ENCODE measurements around the gene BANP.
"Not testable (repeated sequence)": the region's sequence is repeated elsewhere in the genome, so short reads cannot be mapped to it uniquely, and the experiment has no call there.

The BANP gene

GRCh38 chr16:88070989-88071625 lies 119.9 kb downstream of the BANP start:
- no peaks in the 10 kb centered on the region for H3K9me3 ChIP-seq (ENCODE audit: control insufficient read depth, low read length)
- H3K27ac ChIP-seq (ENCODE audit: insufficient read depth, low read length, poor library complexity, severe bottlenecking), result no peak overlapping the region
- no peaks in the 10 kb centered on the region for H3K27me3 ChIP-seq (replicated peaks; ENCODE audit: control insufficient read depth, insufficient read depth, low read length, poor library complexity, severe bottlenecking)
- H3K36me3 ChIP-seq (ENCODE audit: control insufficient read depth, insufficient read depth, low read length), result peaks cover 46% of the 10 kb centered on the region
- no peak for DNase-seq
- H3K4me1 ChIP-seq (ENCODE audit: control insufficient read depth, insufficient read depth, low read length, poor library complexity, severe bottlenecking), result no peaks in the 10 kb centered on the region
- no peak overlapping the region for H3K4me3 ChIP-seq (ENCODE audit: insufficient read depth, low read depth, low read length, poor library complexity, severe bottlenecking)

- Histone ChIP-seq H3K36me3 (ENCODE audit: control insufficient read depth, insufficient read depth, low read length) (peaks cover 42% of the 10 kb centered on the region), H3K4me1 (ENCODE audit: control insufficient read depth, insufficient read depth, low read length, poor library complexity, severe bottlenecking) (no peaks in the 10 kb centered on the region)
These were observed 120.7 kb downstream of the BANP start for GRCh38 chr16:88071908-88072307.

GRCh38 chr16:88072571-88073001 lies 121.4 kb downstream of the BANP start:
- Histone ChIP-seq H3K27me3 (replicated peaks; ENCODE audit: control insufficient read depth, insufficient read depth, low read length, poor library complexity, severe bottlenecking) (no peaks in the 10 kb centered on the region), H3K27ac (ENCODE audit: insufficient read depth, low read length, poor library complexity, severe bottlenecking) (no peak overlapping the region), H3K4me1 (ENCODE audit: control insufficient read depth, insufficient read depth, low read length, poor library complexity, severe bottlenecking) (no peaks in the 10 kb centered on the region), H3K4me3 (ENCODE audit: insufficient read depth, low read depth, low read length, poor library complexity, severe bottlenecking) (no peak overlapping the region), H3K9me3 (ENCODE audit: control insufficient read depth, low read length) (no peaks in the 10 kb centered on the region), H3K36me3 (ENCODE audit: control insufficient read depth, insufficient read depth, low read length) (peaks cover 47% of the 10 kb centered on the region)
- no peak for DNase-seq

More at GRCh38 chr16:88071908-88072307, 120.7 kb downstream of the BANP start:
- H3K4me3 ChIP-seq (ENCODE audit: insufficient read depth, low read depth, low read length, poor library complexity, severe bottlenecking), result no peak overlapping the region
- no peaks in the 10 kb centered on the region for H3K9me3 ChIP-seq (ENCODE audit: control insufficient read depth, low read length)
- no peaks in the 10 kb centered on the region for H3K27me3 ChIP-seq (replicated peaks; ENCODE audit: control insufficient read depth, insufficient read depth, low read length, poor library complexity, severe bottlenecking)
- H3K27ac ChIP-seq (ENCODE audit: insufficient read depth, low read length, poor library complexity, severe bottlenecking), result no peak overlapping the region
- DNase-seq, result no peak

- H3K9me3 ChIP-seq (ENCODE audit: control insufficient read depth, low read length), result no peaks in the 10 kb centered on the region
- no peak for DNase-seq
- peaks cover 50% of the 10 kb centered on the region for H3K36me3 ChIP-seq (ENCODE audit: control insufficient read depth, insufficient read depth, low read length)
- H3K27me3 ChIP-seq (replicated peaks; ENCODE audit: control insufficient read depth, insufficient read depth, low read length, poor library complexity, severe bottlenecking), result no peaks in the 10 kb centered on the region
- H3K4me3 ChIP-seq (ENCODE audit: insufficient read depth, low read depth, low read length, poor library complexity, severe bottlenecking), result no peak overlapping the region
- no peak overlapping the region for H3K27ac ChIP-seq (ENCODE audit: insufficient read depth, low read length, poor library complexity, severe bottlenecking)
- H3K4me1 ChIP-seq (ENCODE audit: control insufficient read depth, insufficient read depth, low read length, poor library complexity, severe bottlenecking), result no peaks in the 10 kb centered on the region
These were observed 122.0 kb downstream of the BANP start for GRCh38 chr16:88073201-88073721.

- Histone ChIP-seq H3K9me3 (ENCODE audit: control insufficient read depth, low read length) (no peaks in the 10 kb centered on the region), H3K36me3 (ENCODE audit: control insufficient read depth, insufficient read depth, low read length) (peaks cover 46% of the 10 kb centered on the region)
These were observed 122.8 kb downstream of the BANP start for GRCh38 chr16:88074041-88074440.

GRCh38 chr16:88076211-88076931 lies 125.1 kb downstream of the BANP start:
- no peak for DNase-seq
- no peaks in the 10 kb centered on the region for H3K9me3 ChIP-seq (ENCODE audit: control insufficient read depth, low read length)
- no peaks in the 10 kb centered on the region for H3K27me3 ChIP-seq (replicated peaks; ENCODE audit: control insufficient read depth, insufficient read depth, low read length, poor library complexity, severe bottlenecking)
- H3K4me3 ChIP-seq (ENCODE audit: insufficient read depth, low read depth, low read length, poor library complexity, severe bottlenecking), result no peak overlapping the region
- peaks cover 30% of the 10 kb centered on the region for H3K36me3 ChIP-seq (ENCODE audit: control insufficient read depth, insufficient read depth, low read length)
- H3K27ac ChIP-seq (ENCODE audit: insufficient read depth, low read length, poor library complexity, severe bottlenecking), result no peak overlapping the region
- no peaks in the 10 kb centered on the region for H3K4me1 ChIP-seq (ENCODE audit: control insufficient read depth, insufficient read depth, low read length, poor library complexity, severe bottlenecking)

More at GRCh38 chr16:88074041-88074440, 122.8 kb downstream of the BANP start:
- H3K4me3 ChIP-seq (ENCODE audit: insufficient read depth, low read depth, low read length, poor library complexity, severe bottlenecking), result no peak overlapping the region
- no peaks in the 10 kb centered on the region for H3K4me1 ChIP-seq (ENCODE audit: control insufficient read depth, insufficient read depth, low read length, poor library complexity, severe bottlenecking)
- no peak overlapping the region for H3K27ac ChIP-seq (ENCODE audit: insufficient read depth, low read length, poor library complexity, severe bottlenecking)
- no peaks in the 10 kb centered on the region for H3K27me3 ChIP-seq (replicated peaks; ENCODE audit: control insufficient read depth, insufficient read depth, low read length, poor library complexity, severe bottlenecking)
- DNase-seq, result no peak

- peaks cover 25% of the 10 kb centered on the region for H3K36me3 ChIP-seq (ENCODE audit: control insufficient read depth, insufficient read depth, low read length)
- H3K27me3 ChIP-seq (replicated peaks; ENCODE audit: control insufficient read depth, insufficient read depth, low read length, poor library complexity, severe bottlenecking), result not testable (repeated sequence)
These were observed 125.7 kb downstream of the BANP start for GRCh38 chr16:88076932-88077320.

GRCh38 chr16:88077328-88078108 lies 126.3 kb downstream of the BANP start:
- H3K27me3 ChIP-seq (replicated peaks; ENCODE audit: control insufficient read depth, insufficient read depth, low read length, poor library complexity, severe bottlenecking), result no peaks in the 10 kb centered on the region
- no peaks in the 10 kb centered on the region for H3K9me3 ChIP-seq (ENCODE audit: control insufficient read depth, low read length)
- no peak overlapping the region for H3K27ac ChIP-seq (ENCODE audit: insufficient read depth, low read length, poor library complexity, severe bottlenecking)
- no peaks in the 10 kb centered on the region for H3K4me1 ChIP-seq (ENCODE audit: control insufficient read depth, insufficient read depth, low read length, poor library complexity, severe bottlenecking)
- no peak for DNase-seq
- H3K36me3 ChIP-seq (ENCODE audit: control insufficient read depth, insufficient read depth, low read length), result peaks cover 19% of the 10 kb centered on the region
- no peak overlapping the region for H3K4me3 ChIP-seq (ENCODE audit: insufficient read depth, low read depth, low read length, poor library complexity, severe bottlenecking)

More at GRCh38 chr16:88076932-88077320, 125.7 kb downstream of the BANP start:
- not testable (repeated sequence) for H3K4me1 ChIP-seq (ENCODE audit: control insufficient read depth, insufficient read depth, low read length, poor library complexity, severe bottlenecking); DNase-seq; H3K4me3 ChIP-seq (ENCODE audit: insufficient read depth, low read depth, low read length, poor library complexity, severe bottlenecking); H3K27ac ChIP-seq (ENCODE audit: insufficient read depth, low read length, poor library complexity, severe bottlenecking); H3K9me3 ChIP-seq (ENCODE audit: control insufficient read depth, low read length)

GRCh38 chr16:88078111-88078775 lies 127.0 kb downstream of the BANP start:
- Histone ChIP-seq H3K27ac (ENCODE audit: insufficient read depth, low read length, poor library complexity, severe bottlenecking) (no peak overlapping the region), H3K4me3 (ENCODE audit: insufficient read depth, low read depth, low read length, poor library complexity, severe bottlenecking) (no peak overlapping the region), H3K4me1 (ENCODE audit: control insufficient read depth, insufficient read depth, low read length, poor library complexity, severe bottlenecking) (no peaks in the 10 kb centered on the region), H3K9me3 (ENCODE audit: control insufficient read depth, low read length) (no peaks in the 10 kb centered on the region), H3K36me3 (ENCODE audit: control insufficient read depth, insufficient read depth, low read length) (peaks cover 12% of the 10 kb centered on the region), H3K27me3 (replicated peaks; ENCODE audit: control insufficient read depth, insufficient read depth, low read length, poor library complexity, severe bottlenecking) (no peaks in the 10 kb centered on the region)
- no peak for DNase-seq

Measured in effector memory CD4-positive, alpha-beta T cell (primary cell).